SK-N-SH (cell line): ENCODE data around the gene RPSA.

Experiments used
- CTCF ChIP-seq: fragments of 200-600 bp; sonication (generic); IDR thresholded peaks from 2 replicates; pipeline ENCODE4 v1.6.1; 2017; ENCODE audit warnings: antibody characterized with exemption, mild to moderate bottlenecking, moderate library complexity
- ELF1 ChIP-seq: IDR thresholded peaks from 2 replicates; pipeline ENCODE4 v1.4.0; 2012
- EP300 ChIP-seq, 2 experiments: IDR thresholded peaks; 2 replicates each; pipeline versions ENCODE4 v1.4.0 to v1.6.1; 2012; ENCODE audit warnings: borderline replicate concordance in 1 of 2, low read depth in 1 of 2, low read length in 1 of 2
- FOXJ3 ChIP-seq: sonication (generic); formaldehyde crosslinking; IDR thresholded peaks from 2 replicates; pipeline ENCODE4 v1.5.1; 2020; ENCODE audit warnings: mild to moderate bottlenecking, missing genetic modification reagents
- FOXM1 ChIP-seq: IDR thresholded peaks from 2 replicates; pipeline ENCODE4 v1.4.0; 2012; ENCODE audit warnings: low read depth, mild to moderate bottlenecking
- GABPA ChIP-seq: IDR thresholded peaks from 2 replicates; pipeline ENCODE4 v1.4.0; 2012; ENCODE audit warnings: low read depth, mild to moderate bottlenecking
- JUND ChIP-seq: IDR thresholded peaks from 2 replicates; pipeline ENCODE4 v1.4.0; 2012
- POLR2AphosphoS5 ChIP-seq: IDR thresholded peaks from 2 replicates; pipeline ENCODE4 v1.6.1; 2012; ENCODE audit warnings: low read depth, low read length
- RFX5 ChIP-seq: IDR thresholded peaks from 2 replicates; pipeline ENCODE4 v1.6.1; 2012; ENCODE audit warnings: mild to moderate bottlenecking, improper control_type of control experiment, low read length
- TCF12 ChIP-seq: IDR thresholded peaks from 2 replicates; pipeline ENCODE4 v1.4.0; 2012
- USF2 ChIP-seq: fragments of 150-350 bp; IDR thresholded peaks from 2 replicates; pipeline ENCODE4 v1.6.1; 2017; ENCODE audit warnings: antibody characterized with exemption, low read length, low read depth, borderline replicate concordance
- YY1 ChIP-seq: IDR thresholded peaks from 2 replicates; pipeline ENCODE4 v1.4.0; 2012; ENCODE audit warnings: low read depth, mild to moderate bottlenecking
- TF ChIP-seq, protein P1 (sequence below): fragments of 150-350 bp; IDR thresholded peaks from 2 replicates; pipeline ENCODE4 v1.6.1; 2016; ENCODE audit warnings: mild to moderate bottlenecking, low read depth, low read length
- TF ChIP-seq, protein P2 (sequence below): IDR thresholded peaks from 2 replicates; pipeline ENCODE4 v1.6.1; 2012; ENCODE audit warnings: mild to moderate bottlenecking, low read depth, low read length, moderate library complexity

DNA sequence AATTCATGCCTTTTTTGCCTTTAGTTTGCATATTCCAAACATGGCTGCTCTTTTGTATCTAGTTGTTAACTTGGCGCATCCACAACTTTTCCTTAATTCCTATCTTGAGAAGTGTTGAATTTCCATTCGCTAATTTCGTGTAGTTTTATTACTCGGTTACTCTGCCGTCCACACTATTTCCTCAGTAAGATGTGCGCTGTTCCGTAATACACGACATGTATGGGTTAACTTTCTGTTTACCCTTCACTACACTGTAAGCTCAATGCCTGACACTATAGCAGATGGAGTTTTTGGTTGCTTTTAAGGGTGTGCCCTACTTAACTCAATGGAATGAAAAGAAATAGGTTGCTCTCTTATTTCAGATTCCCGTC, 724 bp downstream of the RPSA start:
- TF ChIP-seq FOXM1 (no peak), FOXJ3 (CRISPR knock-in tag) (no peak), EP300 (IDR thresholded peaks at IDR 0.05; ENCODE audit: borderline replicate concordance in 1 of 2, low read depth in 1 of 2, low read length in 1 of 2) (no peak), CTCF (no peak), GABPA (no peak), POLR2AphosphoS5 (no peak), TCF12 (no peak), RFX5 (no peak), ELF1 (no peak), JUND (no peak), USF2 (no peak), YY1 (no peak)
- TF ChIP-seq, protein P1, sequence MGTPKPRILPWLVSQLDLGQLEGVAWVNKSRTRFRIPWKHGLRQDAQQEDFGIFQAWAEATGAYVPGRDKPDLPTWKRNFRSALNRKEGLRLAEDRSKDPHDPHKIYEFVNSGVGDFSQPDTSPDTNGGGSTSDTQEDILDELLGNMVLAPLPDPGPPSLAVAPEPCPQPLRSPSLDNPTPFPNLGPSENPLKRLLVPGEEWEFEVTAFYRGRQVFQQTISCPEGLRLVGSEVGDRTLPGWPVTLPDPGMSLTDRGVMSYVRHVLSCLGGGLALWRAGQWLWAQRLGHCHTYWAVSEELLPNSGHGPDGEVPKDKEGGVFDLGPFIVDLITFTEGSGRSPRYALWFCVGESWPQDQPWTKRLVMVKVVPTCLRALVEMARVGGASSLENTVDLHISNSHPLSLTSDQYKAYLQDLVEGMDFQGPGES: no peak
- TF ChIP-seq, protein P2, sequence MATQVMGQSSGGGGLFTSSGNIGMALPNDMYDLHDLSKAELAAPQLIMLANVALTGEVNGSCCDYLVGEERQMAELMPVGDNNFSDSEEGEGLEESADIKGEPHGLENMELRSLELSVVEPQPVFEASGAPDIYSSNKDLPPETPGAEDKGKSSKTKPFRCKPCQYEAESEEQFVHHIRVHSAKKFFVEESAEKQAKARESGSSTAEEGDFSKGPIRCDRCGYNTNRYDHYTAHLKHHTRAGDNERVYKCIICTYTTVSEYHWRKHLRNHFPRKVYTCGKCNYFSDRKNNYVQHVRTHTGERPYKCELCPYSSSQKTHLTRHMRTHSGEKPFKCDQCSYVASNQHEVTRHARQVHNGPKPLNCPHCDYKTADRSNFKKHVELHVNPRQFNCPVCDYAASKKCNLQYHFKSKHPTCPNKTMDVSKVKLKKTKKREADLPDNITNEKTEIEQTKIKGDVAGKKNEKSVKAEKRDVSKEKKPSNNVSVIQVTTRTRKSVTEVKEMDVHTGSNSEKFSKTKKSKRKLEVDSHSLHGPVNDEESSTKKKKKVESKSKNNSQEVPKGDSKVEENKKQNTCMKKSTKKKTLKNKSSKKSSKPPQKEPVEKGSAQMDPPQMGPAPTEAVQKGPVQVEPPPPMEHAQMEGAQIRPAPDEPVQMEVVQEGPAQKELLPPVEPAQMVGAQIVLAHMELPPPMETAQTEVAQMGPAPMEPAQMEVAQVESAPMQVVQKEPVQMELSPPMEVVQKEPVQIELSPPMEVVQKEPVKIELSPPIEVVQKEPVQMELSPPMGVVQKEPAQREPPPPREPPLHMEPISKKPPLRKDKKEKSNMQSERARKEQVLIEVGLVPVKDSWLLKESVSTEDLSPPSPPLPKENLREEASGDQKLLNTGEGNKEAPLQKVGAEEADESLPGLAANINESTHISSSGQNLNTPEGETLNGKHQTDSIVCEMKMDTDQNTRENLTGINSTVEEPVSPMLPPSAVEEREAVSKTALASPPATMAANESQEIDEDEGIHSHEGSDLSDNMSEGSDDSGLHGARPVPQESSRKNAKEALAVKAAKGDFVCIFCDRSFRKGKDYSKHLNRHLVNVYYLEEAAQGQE: no peak
